ENCODE data around the gene RPLP2. TPM values are rescaled to one million over a fixed set of nuclear protein-coding genes. Genes with fewer than 3 reads are reported as not detected.

RPLP2 gene
- total RNA-seq, 1 experiment from 2014 or later: 3,468 TPM

- intact Hi-C loops (cut with micrococcal nuclease; ENCODE audit: unreplicated experiment) (no loop called here), in situ Hi-C loops (cut with HindIII; ENCODE audit: low pct_unique_long_range_greater_than_20kb, low sequenced_read_pairs) (no loop called here)
- H3K4me3 ChIP-seq (ENCODE audit: low read depth in 2 of 2, low read length in 2 of 2): no peak overlapping the region
Observed at GRCh38 chr11:858762-859339, 49.1 kb downstream of the RPLP2 start.

GRCh38 chr11:859394-860131 lies 49.8 kb downstream of the RPLP2 start:
- ChIA-PET CTCF (no interaction called here), POLR2A (interaction anchor here (1.3 kb wide), 1 partner anchor 55 kb away, joined by 3 read pairs; no protein-coding TSS in a partner anchor)
- H3K36me3 ChIP-seq (ENCODE audit: control insufficient read depth, insufficient read depth, low read length): no peaks in the 10 kb centered on the region
- no peaks in the 10 kb centered on the region for H3K27me3 ChIP-seq (ENCODE audit: control insufficient read depth, insufficient read depth, low read length)
- in situ Hi-C loops (cut with HindIII; ENCODE audit: low pct_unique_long_range_greater_than_20kb, low sequenced_read_pairs) (no loop called here), intact Hi-C loops (cut with micrococcal nuclease; ENCODE audit: unreplicated experiment) (no loop called here)
- DNase-seq (ENCODE audit: low read depth, low spot score) (no peak), ATAC-seq (peak; percentile 8)
- H3K4me3 ChIP-seq (ENCODE audit: low read depth in 2 of 2, low read length in 2 of 2): no peak overlapping the region
- peaks cover 63% of the 10 kb centered on the region for H3K4me1 ChIP-seq (ENCODE audit: control insufficient read depth, insufficient read depth, low read length)
- peak overlapping the region; percentile 31; the same call in 1 of the 2 replicates for H3K27ac ChIP-seq (ENCODE audit: low read length)
- H3K9me3 ChIP-seq (ENCODE audit: control insufficient read depth, insufficient read depth, low read depth, low read length): no peaks in the 10 kb centered on the region
- no TSS peak for BruUV-seq (replicated peaks)
- TF ChIP-seq POLR2AphosphoS5 (IDR thresholded peaks at IDR 0.05; ENCODE audit: low read depth, low read length) (no peak), SIN3A (IDR thresholded peaks at IDR 0.05; ENCODE audit: borderline replicate concordance, insufficient read depth, low read depth, low read length) (no peak), TCF7L2 (IDR thresholded peaks at IDR 0.05; ENCODE audit: low read depth, low read length) (no peak), CTCF (IDR thresholded peaks at IDR 0.05) (no peak)

More at GRCh38 chr11:858762-859339, 49.1 kb downstream of the RPLP2 start:
- H3K27ac ChIP-seq (ENCODE audit: low read length): no peak overlapping the region
- ChIA-PET CTCF (no interaction called here), POLR2A (no interaction called here)
- no TSS peak for BruUV-seq (replicated peaks)
- no peak for TF ChIP-seq REST (IDR thresholded peaks at IDR 0.05; ENCODE audit: insufficient read depth in 1 of 2, low read depth in 2 of 2, low read length in 1 of 2)
- TF ChIP-seq TCF7L2 (IDR thresholded peaks at IDR 0.05; ENCODE audit: low read depth, low read length): no peak
- no peak for TF ChIP-seq SIN3A (IDR thresholded peaks at IDR 0.05; ENCODE audit: borderline replicate concordance, insufficient read depth, low read depth, low read length)
- TF ChIP-seq CTCF (IDR thresholded peaks at IDR 0.05): no peak
- TF ChIP-seq POLR2AphosphoS5 (IDR thresholded peaks at IDR 0.05; ENCODE audit: low read depth, low read length): no peak
- H3K36me3 ChIP-seq (ENCODE audit: control insufficient read depth, insufficient read depth, low read length): no peaks in the 10 kb centered on the region
- no peaks in the 10 kb centered on the region for H3K27me3 ChIP-seq (ENCODE audit: control insufficient read depth, insufficient read depth, low read length)
- peaks cover 56% of the 10 kb centered on the region for H3K4me1 ChIP-seq (ENCODE audit: control insufficient read depth, insufficient read depth, low read length)
- ATAC-seq (no peak), DNase-seq (ENCODE audit: low read depth, low spot score) (no peak)
- H3K9me3 ChIP-seq (ENCODE audit: control insufficient read depth, insufficient read depth, low read depth, low read length): no peaks in the 10 kb centered on the region
